GM20000 (cell line): ENCODE measurements around the gene FSD2.

ENCODE experiments used
- DNase-seq: peaks from one replicate; pipeline ENCODE4 v3.0.0; 2012; ENCODE audit warnings: low spot score
- TF ChIP-seq, protein P1 (sequence below): IDR thresholded peaks from 2 replicates; pipeline ENCODE4 v1.5.1; 2012; ENCODE audit warnings: mild to moderate bottlenecking, control low read depth; ENCODE audit errors: extremely low read depth, missing control alignments

FSD2 gene

DNA sequence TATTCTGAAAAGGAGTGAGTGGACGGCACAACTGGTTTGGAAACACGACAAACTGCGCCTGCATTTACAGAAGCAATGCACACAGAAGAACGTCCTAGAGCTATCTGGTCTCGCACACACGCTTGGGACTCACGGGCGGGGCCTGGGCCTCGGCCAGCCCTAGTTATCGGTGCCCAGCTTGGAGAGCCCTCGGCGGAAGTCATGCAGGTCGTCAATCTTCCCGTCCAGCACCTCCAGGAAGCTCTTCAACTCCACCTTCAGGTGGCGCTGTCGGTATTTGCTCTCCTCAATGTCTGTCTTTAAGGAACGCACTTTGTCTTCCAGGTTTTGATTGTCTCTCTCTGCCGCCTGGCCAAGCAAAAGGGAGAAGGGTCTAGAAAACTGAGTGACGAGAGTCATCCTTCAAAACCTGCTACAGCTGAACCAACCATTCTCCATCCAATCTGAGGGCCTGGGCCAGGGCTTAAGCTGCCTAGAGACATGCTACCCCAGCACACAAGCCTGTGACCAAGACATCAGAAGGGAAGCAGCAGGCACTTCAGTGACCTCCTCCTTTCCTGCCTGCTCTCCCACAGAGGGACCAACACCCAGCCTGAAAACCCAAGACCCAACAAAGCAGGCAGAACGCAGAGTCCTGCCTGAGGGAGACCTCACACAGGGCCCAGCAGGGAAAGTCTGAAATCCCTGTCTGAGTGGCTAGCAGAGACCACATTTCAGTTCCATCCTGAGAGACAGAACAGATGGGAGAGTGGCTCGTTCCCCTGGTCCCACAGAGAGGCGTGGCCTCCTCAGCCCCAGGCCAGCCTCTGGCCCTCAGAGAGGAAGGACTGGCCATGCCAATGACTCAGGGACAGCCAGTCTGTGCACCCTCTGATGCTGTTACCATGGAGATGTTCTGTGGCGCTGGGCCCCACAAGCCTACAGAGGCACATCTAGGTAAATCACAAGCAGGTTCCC is 44.0 kb upstream of the FSD2 start:
- DNase-seq: peak; percentile 81

DNA sequence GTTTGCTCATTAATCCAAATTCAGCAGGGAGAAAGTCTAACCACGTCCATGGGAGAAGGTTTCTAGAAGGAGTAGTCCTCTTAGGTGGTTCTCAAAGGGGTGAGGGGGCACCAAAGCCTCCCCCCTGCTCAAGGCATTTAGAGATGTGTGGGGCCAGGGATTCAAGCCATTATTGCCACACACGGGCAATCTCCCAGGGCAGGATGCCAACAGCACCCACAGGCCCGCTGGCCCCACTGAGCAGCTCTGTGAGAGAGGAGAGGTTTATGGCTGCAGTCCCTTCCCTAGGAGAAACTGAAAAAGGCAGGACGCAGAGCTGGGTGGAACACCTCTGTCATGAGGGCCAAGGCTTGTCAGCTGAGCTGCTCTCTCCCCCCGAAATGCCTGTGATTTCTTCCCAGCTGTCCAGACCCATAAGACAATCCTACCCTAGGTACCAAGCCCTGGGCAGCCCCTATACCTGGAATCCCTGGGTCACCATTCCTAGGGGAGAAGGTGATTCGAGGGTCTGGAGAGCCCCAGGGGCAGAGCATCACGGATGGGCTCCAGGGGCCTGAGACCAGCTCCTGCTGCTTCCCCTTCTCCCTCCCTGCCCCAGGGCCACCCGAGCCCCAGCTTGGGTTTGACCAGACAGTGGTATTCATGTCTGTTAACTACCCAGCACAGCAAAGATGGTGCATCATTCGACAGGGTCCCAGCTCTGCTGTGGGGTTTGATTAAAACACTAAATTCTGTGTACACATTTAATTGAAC is 42.5 kb upstream of the FSD2 start:
- no peak for DNase-seq
- TF ChIP-seq, protein P1, sequence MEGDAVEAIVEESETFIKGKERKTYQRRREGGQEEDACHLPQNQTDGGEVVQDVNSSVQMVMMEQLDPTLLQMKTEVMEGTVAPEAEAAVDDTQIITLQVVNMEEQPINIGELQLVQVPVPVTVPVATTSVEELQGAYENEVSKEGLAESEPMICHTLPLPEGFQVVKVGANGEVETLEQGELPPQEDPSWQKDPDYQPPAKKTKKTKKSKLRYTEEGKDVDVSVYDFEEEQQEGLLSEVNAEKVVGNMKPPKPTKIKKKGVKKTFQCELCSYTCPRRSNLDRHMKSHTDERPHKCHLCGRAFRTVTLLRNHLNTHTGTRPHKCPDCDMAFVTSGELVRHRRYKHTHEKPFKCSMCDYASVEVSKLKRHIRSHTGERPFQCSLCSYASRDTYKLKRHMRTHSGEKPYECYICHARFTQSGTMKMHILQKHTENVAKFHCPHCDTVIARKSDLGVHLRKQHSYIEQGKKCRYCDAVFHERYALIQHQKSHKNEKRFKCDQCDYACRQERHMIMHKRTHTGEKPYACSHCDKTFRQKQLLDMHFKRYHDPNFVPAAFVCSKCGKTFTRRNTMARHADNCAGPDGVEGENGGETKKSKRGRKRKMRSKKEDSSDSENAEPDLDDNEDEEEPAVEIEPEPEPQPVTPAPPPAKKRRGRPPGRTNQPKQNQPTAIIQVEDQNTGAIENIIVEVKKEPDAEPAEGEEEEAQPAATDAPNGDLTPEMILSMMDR: no peak

More for the DNA sequence above, 44.0 kb upstream of the FSD2 start:
- TF ChIP-seq, protein P1: peak; percentile 58

GRCh38 chr15:82847703-82848102 is 41.8 kb upstream of the FSD2 start:
- TF ChIP-seq, protein P1: no peak
- DNase-seq: no peak

- no peak for DNase-seq
- TF ChIP-seq, protein P1: no peak
Measured at GRCh38 chr15:82846621-82847020, 40.8 kb upstream of the FSD2 start.

- TF ChIP-seq, protein P1: no peak
- no peak for DNase-seq
Measured at GRCh38 chr15:82845686-82846085, 39.8 kb upstream of the FSD2 start.

DNA sequence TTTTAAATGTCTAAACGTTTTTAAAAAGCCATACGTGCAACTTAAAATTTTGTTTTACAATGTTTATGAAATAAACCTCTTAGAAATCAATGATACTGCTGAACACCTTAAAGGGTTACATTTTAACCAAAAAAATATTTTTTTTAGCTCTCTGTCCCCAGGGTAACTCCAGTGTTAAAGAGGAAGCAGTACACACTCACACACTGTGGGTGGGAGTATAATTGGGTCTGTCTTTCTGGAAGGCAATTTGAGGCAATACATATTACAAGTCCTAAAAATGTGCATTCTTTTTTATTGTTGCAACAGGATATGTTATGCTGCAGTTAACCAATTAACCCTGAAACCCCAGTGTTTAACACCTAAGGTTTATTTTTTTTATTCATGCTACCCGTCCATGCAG is 37.7 kb upstream of the FSD2 start:
- TF ChIP-seq, protein P1: no peak
- DNase-seq: no peak

DNA sequence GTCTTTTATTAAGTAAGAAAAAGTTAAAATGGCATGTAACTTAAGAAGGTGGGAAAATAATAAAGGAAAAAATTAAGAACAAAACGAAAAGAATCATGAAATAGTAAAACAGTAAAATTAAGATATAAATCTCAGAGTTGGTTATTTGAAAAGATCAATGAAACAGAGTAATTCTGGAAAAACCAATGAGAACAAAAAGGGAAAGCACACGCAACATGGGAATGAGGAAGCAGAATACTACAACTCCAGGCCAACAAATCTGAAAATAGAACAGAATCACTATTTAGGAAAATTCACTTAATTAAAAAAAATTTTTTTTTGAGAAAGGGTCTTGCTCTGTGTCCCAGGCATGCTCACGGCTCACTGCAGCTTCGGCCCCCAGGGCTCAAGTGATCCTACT is 34.3 kb upstream of the FSD2 start:
- DNase-seq: no peak
- TF ChIP-seq, protein P1: no peak
